Measurements from ENCODE around the gene EFS.

EFS gene

DNA sequence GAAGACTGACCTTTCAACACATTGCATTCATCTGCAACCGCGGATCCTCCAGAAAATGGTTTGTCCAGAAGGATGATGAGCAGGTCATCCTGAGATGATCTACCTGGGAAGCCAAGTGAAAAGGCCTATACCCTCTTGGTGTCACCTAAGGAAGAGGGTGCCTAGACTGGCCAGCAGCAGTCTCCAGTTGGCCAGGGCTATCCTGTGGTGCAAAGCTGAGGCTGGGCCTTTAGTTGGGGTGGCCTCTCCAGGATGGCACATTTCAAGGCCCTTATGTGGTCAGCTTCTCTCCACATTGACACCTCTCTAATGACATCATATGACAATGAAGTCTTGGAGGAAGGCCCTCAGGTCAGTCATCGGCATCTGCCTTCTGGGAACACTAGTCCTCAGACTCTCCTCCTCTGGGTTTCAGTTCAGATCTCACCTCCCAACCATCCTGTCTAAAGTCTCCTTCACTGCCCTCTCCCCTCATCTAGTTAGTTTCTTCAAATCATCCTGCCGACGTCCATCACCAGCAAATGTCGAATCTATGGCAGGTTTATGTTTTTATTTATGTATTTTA lies 9.0 kb downstream of the EFS start:
- peaks cover 38% of the 10 kb centered on the region for H3K36me3 ChIP-seq (ENCODE audit: control insufficient read depth, insufficient read depth, low read length)
- H3K9ac ChIP-seq (ENCODE audit: low read depth, low read length) = no peak overlapping the region
- H3K9me3 ChIP-seq (ENCODE audit: control insufficient read depth, insufficient read depth, low read length) = no peaks in the 10 kb centered on the region
- no peak overlapping the region for H3K27ac ChIP-seq (ENCODE audit: low read depth, low read length)
- no peaks in the 10 kb centered on the region for H3K4me1 ChIP-seq (ENCODE audit: control insufficient read depth, insufficient read depth, low read length)
- H3K4me3 ChIP-seq (ENCODE audit: low read depth, low read length) = no peak overlapping the region
- peaks cover 23% of the 10 kb centered on the region for H3K27me3 ChIP-seq (ENCODE audit: control insufficient read depth, insufficient read depth, low read length)

DNA sequence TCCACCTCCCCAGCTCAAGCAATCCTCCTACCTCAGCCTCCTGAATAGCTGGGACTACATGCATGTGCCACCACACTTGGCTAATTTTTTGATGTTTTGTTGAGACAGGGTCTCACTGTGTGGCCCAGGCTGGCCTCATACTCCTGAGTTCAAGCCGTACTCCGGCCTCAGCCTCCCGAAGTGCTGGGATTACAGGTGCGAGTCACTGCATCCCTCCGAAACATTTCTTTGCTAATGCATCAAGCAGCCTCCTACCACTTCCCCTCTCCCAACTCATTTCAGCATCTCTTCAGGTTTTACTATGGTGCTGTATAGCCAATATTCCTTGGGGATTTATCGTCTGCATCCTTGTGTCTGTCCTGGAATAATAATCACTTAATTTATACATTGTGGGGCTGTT lies 10.0 kb downstream of the EFS start:
- H3K36me3 ChIP-seq (ENCODE audit: control insufficient read depth, insufficient read depth, low read length) = peaks cover 34% of the 10 kb centered on the region
- H3K4me3 ChIP-seq (ENCODE audit: low read depth, low read length) = no peak overlapping the region
- no peaks in the 10 kb centered on the region for H3K4me1 ChIP-seq (ENCODE audit: control insufficient read depth, insufficient read depth, low read length)
- no peak overlapping the region for H3K9ac ChIP-seq (ENCODE audit: low read depth, low read length)
- no peaks in the 10 kb centered on the region for H3K9me3 ChIP-seq (ENCODE audit: control insufficient read depth, insufficient read depth, low read length)
- no peak overlapping the region for H3K27ac ChIP-seq (ENCODE audit: low read depth, low read length)
- peaks cover 26% of the 10 kb centered on the region for H3K27me3 ChIP-seq (ENCODE audit: control insufficient read depth, insufficient read depth, low read length)

DNA sequence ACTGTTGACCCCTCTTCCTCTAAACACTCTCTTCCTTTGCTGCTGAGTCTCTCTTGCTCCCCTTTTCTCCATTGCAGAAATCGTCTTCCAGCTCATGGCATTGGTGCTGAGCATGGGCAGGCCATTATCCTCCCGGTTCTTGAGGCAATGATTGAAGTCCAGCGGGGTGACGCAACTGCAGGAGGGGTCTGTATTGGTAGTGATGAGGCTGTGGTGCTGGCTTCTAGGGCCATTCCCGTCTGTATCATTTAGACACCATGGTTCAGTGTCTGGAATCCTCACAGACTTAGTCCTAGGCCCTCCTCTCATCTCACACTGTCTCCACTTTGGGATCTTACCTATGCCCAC lies 11.6 kb downstream of the EFS start:
- H3K4me1 ChIP-seq (ENCODE audit: control insufficient read depth, insufficient read depth, low read length) = no peaks in the 10 kb centered on the region
- H3K9me3 ChIP-seq (ENCODE audit: control insufficient read depth, insufficient read depth, low read length) = no peaks in the 10 kb centered on the region
- H3K36me3 ChIP-seq (ENCODE audit: control insufficient read depth, insufficient read depth, low read length) = peaks cover 22% of the 10 kb centered on the region
- H3K27ac ChIP-seq (ENCODE audit: low read depth, low read length) = no peak overlapping the region
- peaks cover 26% of the 10 kb centered on the region for H3K27me3 ChIP-seq (ENCODE audit: control insufficient read depth, insufficient read depth, low read length)
- no peak overlapping the region for H3K9ac ChIP-seq (ENCODE audit: low read depth, low read length)
- H3K4me3 ChIP-seq (ENCODE audit: low read depth, low read length) = 0 out of 2 replicates have a peak overlapping the region, but pooled peaks have one; percentile 80

DNA sequence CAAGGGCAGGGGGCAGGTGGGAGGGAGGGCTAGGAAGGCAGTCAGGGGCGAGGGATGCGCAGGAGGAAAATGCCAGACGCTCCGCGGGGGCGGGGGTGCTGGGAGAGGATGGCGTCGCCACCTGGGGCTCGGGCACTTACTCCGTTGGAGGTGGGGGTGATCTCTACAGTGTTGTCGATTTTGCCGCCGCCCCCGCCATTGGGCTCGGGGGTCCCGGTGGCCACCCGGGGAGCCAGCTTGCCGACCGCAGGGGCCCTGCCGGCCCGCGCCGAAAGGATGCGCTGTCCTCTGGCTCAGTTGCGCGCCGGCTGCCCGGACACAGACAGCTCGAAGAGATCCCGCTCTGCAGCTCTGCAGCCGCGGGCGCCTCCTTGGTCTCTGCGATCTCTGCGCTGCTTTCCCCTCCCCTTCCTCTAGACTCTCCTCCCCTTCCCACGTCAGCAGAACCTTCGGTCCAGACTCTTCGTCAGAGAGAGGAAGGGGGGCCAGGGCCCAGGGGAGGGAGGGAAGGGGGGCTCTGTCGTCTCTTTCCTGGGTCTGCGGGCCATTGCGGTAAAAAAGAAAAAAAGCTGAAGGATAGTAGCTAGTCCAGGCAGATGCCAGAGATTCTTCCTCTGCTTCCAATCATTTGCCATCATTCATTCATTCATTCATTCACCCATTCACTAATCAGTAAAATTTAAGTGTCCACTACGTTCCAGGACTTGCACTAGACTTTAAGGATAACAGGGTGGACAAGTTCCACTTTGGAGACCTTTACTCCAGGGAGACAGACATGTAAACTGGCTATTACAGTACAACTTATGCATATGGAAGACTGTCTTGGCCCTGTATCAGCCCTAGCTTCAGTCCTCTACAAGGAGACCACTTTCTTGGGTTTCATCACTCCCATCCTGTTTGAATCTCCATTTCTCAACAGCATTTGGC lies 12.2 kb downstream of the EFS start, which contains the start of gene SLC22A17:
TSS of gene SLC22A17 (minus strand) at position 382 of the 927 bp plus-strand sequence.
- peaks cover 16% of the 10 kb centered on the region for H3K36me3 ChIP-seq (ENCODE audit: control insufficient read depth, insufficient read depth, low read length)
- H3K27ac ChIP-seq (ENCODE audit: low read depth, low read length) = peak within 1 kb of the TSS; percentile 64
- H3K4me3 ChIP-seq (ENCODE audit: low read depth, low read length) = peak within 1 kb of the TSS; percentile 80
- H3K9ac ChIP-seq (ENCODE audit: low read depth, low read length) = no peak within 1 kb of the TSS
- H3K27me3 ChIP-seq (ENCODE audit: control insufficient read depth, insufficient read depth, low read length) = peaks cover 26% of the 10 kb centered on the region
- H3K9me3 ChIP-seq (ENCODE audit: control insufficient read depth, insufficient read depth, low read length) = no peaks in the 10 kb centered on the region
- no peaks in the 10 kb centered on the region for H3K4me1 ChIP-seq (ENCODE audit: control insufficient read depth, insufficient read depth, low read length)

DNA sequence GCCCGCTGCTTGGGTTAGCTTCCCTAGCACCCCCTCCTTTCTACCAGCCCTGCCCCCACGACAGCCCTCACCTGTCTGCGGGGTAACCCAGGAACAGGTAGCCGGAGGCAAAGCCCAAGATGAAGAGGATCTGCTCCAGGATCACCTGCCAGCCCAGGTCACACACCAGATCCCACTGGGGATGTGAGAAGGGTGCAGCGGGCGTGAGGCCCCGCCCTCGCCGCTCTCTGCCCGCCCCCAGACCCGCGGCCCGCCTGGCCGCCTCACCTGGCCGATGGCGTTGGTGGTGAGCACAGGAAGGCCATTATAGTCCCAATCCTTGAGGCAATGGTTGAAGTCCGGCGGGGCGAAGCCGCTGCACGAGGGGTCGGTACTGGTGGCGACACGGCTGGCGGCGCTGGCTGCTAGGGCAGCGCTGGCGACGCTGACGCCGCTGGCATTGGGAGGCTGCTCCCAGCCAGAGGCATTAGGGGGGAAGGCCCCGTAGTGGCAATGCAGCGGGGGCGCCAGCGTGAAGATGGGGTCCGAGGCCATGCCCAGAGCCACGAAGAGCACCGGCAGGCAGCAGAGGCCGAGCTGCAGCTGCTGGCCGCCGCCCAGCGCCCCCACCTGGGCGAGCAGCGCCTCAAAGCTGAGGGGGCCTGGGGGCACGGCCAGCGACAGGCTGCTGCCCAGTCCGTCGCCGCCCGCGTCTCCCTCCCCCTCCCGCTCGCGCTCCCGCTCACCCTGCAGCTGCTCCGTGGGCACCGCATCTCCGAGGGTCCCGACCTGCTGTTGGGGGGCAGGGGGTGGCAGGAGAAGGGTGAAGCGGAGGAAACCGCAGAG lies 13.1 kb downstream of the EFS start:
- H3K27ac ChIP-seq (ENCODE audit: low read depth, low read length) = no peak overlapping the region
- no peak overlapping the region for H3K9ac ChIP-seq (ENCODE audit: low read depth, low read length)
- peak overlapping the region; percentile 80 for H3K4me3 ChIP-seq (ENCODE audit: low read depth, low read length)
- peaks cover 26% of the 10 kb centered on the region for H3K27me3 ChIP-seq (ENCODE audit: control insufficient read depth, insufficient read depth, low read length)
- H3K4me1 ChIP-seq (ENCODE audit: control insufficient read depth, insufficient read depth, low read length) = no peaks in the 10 kb centered on the region
- no peaks in the 10 kb centered on the region for H3K9me3 ChIP-seq (ENCODE audit: control insufficient read depth, insufficient read depth, low read length)
- H3K36me3 ChIP-seq (ENCODE audit: control insufficient read depth, insufficient read depth, low read length) = peaks cover 7% of the 10 kb centered on the region

DNA sequence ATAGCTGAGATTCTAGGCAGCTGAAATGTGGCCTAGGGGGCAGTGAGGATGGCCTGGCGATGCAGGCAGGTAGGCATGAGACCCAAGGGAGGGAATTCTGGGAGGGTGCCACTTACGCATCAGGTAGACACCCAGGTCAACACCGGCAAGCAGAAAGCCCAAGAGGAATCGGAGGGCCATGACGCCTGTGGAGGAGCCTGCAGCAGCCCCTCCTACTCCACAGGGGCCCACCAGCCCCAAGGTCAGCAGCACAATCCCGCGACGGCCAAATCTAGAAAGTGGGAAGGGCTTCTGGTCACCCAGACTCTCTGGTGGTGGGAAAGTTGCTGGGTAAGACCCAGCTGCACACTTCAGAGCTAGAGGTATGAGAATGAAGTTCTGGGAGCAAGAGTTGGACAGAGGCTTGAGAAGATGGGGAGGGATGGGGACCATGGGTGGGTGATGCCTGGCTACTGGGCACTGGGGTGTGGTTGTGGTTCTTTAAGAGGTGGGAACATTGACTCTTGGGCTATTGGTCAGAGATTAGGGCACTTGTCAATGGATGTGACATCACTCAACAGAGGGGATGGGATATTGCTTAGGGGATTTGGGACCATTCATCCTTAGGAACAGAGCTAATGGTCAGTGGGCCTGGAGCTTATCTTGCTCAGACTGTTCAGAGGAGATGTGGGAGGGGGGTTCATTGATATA lies 15.7 kb downstream of the EFS start:
- no peak overlapping the region for H3K4me3 ChIP-seq (ENCODE audit: low read depth, low read length)
- no peaks in the 10 kb centered on the region for H3K9me3 ChIP-seq (ENCODE audit: control insufficient read depth, insufficient read depth, low read length)
- peaks cover 26% of the 10 kb centered on the region for H3K27me3 ChIP-seq (ENCODE audit: control insufficient read depth, insufficient read depth, low read length)
- no peak overlapping the region for H3K9ac ChIP-seq (ENCODE audit: low read depth, low read length)
- H3K27ac ChIP-seq (ENCODE audit: low read depth, low read length) = no peak overlapping the region
- H3K4me1 ChIP-seq (ENCODE audit: control insufficient read depth, insufficient read depth, low read length) = no peaks in the 10 kb centered on the region
- H3K36me3 ChIP-seq (ENCODE audit: control insufficient read depth, insufficient read depth, low read length) = no peaks in the 10 kb centered on the region

DNA sequence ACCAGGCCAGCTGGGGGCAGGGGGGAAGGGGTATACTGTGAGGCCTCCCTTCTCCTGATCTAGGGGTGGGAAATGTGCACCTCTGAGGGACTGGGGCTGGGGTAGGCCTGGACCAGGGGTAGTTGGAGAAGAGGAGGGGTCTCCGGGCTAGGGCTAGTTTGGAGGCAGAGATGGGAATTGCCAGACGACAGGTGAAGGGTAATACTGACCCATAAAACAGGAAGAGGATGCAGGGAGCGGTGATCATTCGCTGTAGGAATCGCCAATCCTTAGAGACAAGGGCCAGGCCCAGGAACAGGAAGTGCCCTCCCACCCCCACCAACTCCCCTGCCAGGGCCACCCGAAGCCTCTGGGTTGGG lies 16.7 kb downstream of the EFS start:
- H3K36me3 ChIP-seq (ENCODE audit: control insufficient read depth, insufficient read depth, low read length) = no peaks in the 10 kb centered on the region
- H3K9ac ChIP-seq (ENCODE audit: low read depth, low read length) = no peak overlapping the region
- H3K4me3 ChIP-seq (ENCODE audit: low read depth, low read length) = no peak overlapping the region
- H3K27me3 ChIP-seq (ENCODE audit: control insufficient read depth, insufficient read depth, low read length) = peaks cover 17% of the 10 kb centered on the region
- H3K9me3 ChIP-seq (ENCODE audit: control insufficient read depth, insufficient read depth, low read length) = no peaks in the 10 kb centered on the region
- no peaks in the 10 kb centered on the region for H3K4me1 ChIP-seq (ENCODE audit: control insufficient read depth, insufficient read depth, low read length)
- no peak overlapping the region for H3K27ac ChIP-seq (ENCODE audit: low read depth, low read length)

DNA sequence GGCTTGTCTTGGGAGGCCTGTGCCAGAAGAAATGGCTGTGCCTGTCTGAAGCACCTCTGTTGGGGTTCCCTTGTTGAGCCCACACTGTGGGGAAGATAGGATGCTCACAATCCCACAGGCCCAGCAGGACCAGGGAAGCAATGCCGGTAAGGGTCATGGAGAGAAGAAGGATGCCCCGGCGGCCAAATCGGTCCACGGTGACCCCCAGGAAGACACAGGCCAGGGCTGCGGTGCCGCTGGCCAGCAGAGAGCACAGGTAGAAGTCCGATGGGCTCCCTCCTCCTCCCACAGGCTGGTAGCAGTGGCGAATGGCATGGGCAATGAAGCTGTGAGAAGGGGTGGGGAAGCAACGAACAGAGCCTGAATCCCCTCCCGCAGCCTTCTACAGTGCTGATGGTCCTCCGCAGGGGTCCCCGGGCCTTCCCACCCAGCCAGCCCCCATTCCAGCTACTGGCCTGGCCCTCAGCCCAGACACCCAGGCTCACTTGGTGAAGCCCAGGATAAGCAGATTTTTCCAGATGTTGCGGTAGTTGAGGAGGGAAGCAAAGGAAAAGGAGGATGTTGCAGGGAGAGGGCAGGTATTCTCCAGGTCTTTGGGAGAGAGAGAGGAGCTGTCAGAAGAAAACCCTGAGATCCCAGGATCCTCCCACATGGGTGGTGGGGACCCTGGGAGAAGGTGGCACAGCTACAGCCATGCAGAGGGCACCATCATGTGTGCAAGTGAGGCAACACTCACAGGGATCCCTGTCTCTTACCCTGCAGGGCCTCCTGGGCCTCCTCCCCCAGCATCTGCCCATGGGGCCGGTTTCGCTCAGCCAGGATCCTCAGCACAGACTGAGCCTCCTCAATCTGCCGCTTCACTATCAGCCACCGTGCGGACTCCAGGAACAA lies 17.3 kb downstream of the EFS start:
- no peaks in the 10 kb centered on the region for H3K36me3 ChIP-seq (ENCODE audit: control insufficient read depth, insufficient read depth, low read length)
- no peak overlapping the region for H3K4me3 ChIP-seq (ENCODE audit: low read depth, low read length)
- H3K27ac ChIP-seq (ENCODE audit: low read depth, low read length) = no peak overlapping the region
- no peaks in the 10 kb centered on the region for H3K4me1 ChIP-seq (ENCODE audit: control insufficient read depth, insufficient read depth, low read length)
- H3K9me3 ChIP-seq (ENCODE audit: control insufficient read depth, insufficient read depth, low read length) = no peaks in the 10 kb centered on the region
- no peak overlapping the region for H3K9ac ChIP-seq (ENCODE audit: low read depth, low read length)
- H3K27me3 ChIP-seq (ENCODE audit: control insufficient read depth, insufficient read depth, low read length) = peaks cover 14% of the 10 kb centered on the region

DNA sequence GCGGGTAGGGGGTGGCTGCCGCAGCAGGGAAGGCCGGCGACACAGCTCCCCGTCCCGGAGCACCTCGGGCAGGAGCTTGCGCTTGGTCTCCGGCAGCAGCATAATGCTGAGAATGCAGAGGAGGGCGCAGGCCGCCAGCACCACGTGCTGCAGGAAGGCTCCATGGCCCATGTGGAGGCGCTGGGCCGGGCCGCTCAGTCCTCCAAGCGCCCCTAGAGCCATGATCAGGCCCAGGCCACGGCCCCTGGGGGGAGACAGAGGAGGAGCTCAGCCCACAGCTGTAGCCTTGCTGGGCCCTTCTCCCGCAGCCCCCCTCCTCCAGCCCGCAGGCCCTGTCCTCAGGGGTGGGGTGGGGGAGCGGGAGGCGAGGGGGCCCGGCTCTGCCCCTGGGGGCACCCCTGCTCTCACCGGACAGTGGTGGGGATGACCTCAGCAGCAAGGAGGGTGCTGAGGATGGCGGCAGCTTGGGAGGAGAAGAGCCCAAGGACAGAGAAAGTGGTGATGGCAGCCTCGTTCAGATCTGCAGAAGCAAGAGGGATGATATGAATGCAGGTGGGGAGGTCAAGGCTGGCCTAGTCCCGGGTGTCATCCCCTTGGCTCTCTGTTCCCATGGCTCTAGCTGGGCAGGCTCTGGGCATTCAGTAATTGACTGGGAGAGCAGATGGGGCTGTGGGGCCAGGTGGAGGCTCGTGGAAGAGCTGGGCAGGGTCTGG lies 18.1 kb downstream of the EFS start:
- no peak overlapping the region for H3K9ac ChIP-seq (ENCODE audit: low read depth, low read length)

More for the DNA sequence above, 18.1 kb downstream of the EFS start:
- Histone ChIP-seq H3K9me3 (ENCODE audit: control insufficient read depth, insufficient read depth, low read length) (no peaks in the 10 kb centered on the region), H3K36me3 (ENCODE audit: control insufficient read depth, insufficient read depth, low read length) (no peaks in the 10 kb centered on the region), H3K27ac (ENCODE audit: low read depth, low read length) (no peak overlapping the region), H3K4me1 (ENCODE audit: control insufficient read depth, insufficient read depth, low read length) (no peaks in the 10 kb centered on the region), H3K4me3 (ENCODE audit: low read depth, low read length) (no peak overlapping the region), H3K27me3 (ENCODE audit: control insufficient read depth, insufficient read depth, low read length) (peaks cover 12% of the 10 kb centered on the region)
